Body of pancreas (tissue), 4 donors: ENCODE results near the gene AKAP1. TPM values are rescaled to one million over a fixed set of nuclear protein-coding genes. Genes with fewer than 3 reads are reported as not detected.

Source experiments
- ATAC-seq: fragments of 150-250 bp; one replicate; pipeline ENCODE4 v1.9.1; 2016
- DNase-seq, 4 donors: peaks; one replicate each; pipeline ENCODE4 v3.0.0-alpha.2; 2019
- H3K27ac ChIP-seq, 4 donors: fragments of 200-600 bp; sonication (generic); 1 replicate in 3 of 4; 2 replicates in 1 of 4; pipeline versions ENCODE4 v1.5.1 to v1.6.1; 2016 to 2019; ENCODE audit warnings: mild to moderate bottlenecking in 1 of 4, mixed read lengths in 1 of 4, moderate library complexity in 1 of 4
- H3K27me3 ChIP-seq, 2 donors: fragments of 200-600 bp; sonication (generic); one replicate each; pipeline ENCODE4 v1.6.0; 2016; ENCODE audit warnings: mild to moderate bottlenecking in 1 of 2
- H3K36me3 ChIP-seq, 2 donors: fragments of 200-600 bp; sonication (generic); replicated peaks in 1 of 2; 2 replicates each; pipeline ENCODE4 v1.5.1; 2016; ENCODE audit warnings: low read depth in 2 of 2; ENCODE audit not compliant: insufficient read depth in 1 of 2
- H3K4me1 ChIP-seq: fragments of 200-600 bp; sonication (generic); one replicate; pipeline ENCODE4 v1.6.0; 2016
- H3K4me3 ChIP-seq, 2 donors: fragments of 200-600 bp; sonication (generic); 1 replicate in 1 of 2; 2 replicates in 1 of 2; pipeline ENCODE4 v1.5.1; 2016 to 2019
- H3K9me3 ChIP-seq, 3 donors: fragments of 200-600 bp; sonication (generic); 1 replicate in 2 of 3; 2 replicates in 1 of 3; pipeline ENCODE4 v1.5.1; 2016
- POLR2A ChIP-seq, 3 donors: fragments of 450-650 bp; IDR thresholded peaks; one replicate each; pipeline ENCODE4 v1.6.1; 2016; ENCODE audit warnings: antibody characterized with exemption in 3 of 3, mild to moderate bottlenecking in 2 of 3
- WGBS, 2 donors: methylation state at CpG; one replicate each; pipeline ENCODE4 v1.1.5; 2017; 5-methylcytosine and 5-hydroxymethylcytosine counted together
- intact Hi-C: fragments of 100-400 bp; cut with DNase I; formaldehyde crosslinking; loops from one replicate; pipeline ENCODE4 v1.15.1; 2023
- total RNA-seq, 2 donors: library from RNA; depleted of rRNA; stranded (reverse); fragments of >200 nt; gene quantifications; one replicate each; pipeline ENCODE4 v1.1.0, GENCODE V29; 2016
- TF ChIP-seq, protein P1 (sequence below), 7 experiments: fragments of 450-650 bp in 4 of 7; fragments of 200-600 bp in 3 of 7; sonication (generic) in 3 of 7; IDR thresholded peaks; one replicate each; pipeline ENCODE4 v1.5.1; 2016 to 2019; ENCODE audit warnings: antibody characterized with exemption in 7 of 7

AKAP1 gene
- total RNA-seq, 2 donors from 2014 or later = 24.4 to 48.5 TPM

DNA sequence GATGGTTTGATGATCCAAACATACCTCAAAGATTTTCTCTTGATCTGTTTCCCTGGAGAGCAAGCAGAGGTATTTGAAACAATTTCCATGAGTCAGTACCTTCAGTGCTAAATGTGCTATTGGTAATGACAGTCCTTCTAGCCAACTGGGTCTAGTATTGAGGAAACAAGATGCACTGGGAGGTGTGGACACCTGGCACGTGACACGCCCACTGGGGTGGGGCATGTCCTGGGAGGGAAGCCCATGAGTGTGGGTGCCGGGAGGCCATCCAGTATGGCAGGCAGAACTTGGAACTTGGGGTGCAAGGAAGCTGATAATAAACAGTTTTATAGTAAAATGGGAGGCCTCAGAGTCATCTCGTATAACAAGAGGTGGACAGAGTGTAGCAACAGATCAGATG, 17.9 kb upstream of the AKAP1 start:
- H3K4me3 ChIP-seq = no peak overlapping the region
- no peaks in the 10 kb centered on the region for H3K4me1 ChIP-seq
- WGBS, 2 donors = 80% methylated on average over 4 of the region's 4 CpGs
- DNase-seq (no peak), ATAC-seq (no peak)
- H3K36me3 ChIP-seq = no peaks in the 10 kb centered on the region
- no peak for TF ChIP-seq POLR2A (IDR thresholded peaks at IDR 0.05)
- TF ChIP-seq, protein P1, sequence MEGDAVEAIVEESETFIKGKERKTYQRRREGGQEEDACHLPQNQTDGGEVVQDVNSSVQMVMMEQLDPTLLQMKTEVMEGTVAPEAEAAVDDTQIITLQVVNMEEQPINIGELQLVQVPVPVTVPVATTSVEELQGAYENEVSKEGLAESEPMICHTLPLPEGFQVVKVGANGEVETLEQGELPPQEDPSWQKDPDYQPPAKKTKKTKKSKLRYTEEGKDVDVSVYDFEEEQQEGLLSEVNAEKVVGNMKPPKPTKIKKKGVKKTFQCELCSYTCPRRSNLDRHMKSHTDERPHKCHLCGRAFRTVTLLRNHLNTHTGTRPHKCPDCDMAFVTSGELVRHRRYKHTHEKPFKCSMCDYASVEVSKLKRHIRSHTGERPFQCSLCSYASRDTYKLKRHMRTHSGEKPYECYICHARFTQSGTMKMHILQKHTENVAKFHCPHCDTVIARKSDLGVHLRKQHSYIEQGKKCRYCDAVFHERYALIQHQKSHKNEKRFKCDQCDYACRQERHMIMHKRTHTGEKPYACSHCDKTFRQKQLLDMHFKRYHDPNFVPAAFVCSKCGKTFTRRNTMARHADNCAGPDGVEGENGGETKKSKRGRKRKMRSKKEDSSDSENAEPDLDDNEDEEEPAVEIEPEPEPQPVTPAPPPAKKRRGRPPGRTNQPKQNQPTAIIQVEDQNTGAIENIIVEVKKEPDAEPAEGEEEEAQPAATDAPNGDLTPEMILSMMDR (IDR thresholded peaks at IDR 0.05) = no peak
- no peak overlapping the region for H3K27ac ChIP-seq
- no peaks in the 10 kb centered on the region for H3K27me3 ChIP-seq
- H3K9me3 ChIP-seq = no peaks in the 10 kb centered on the region
- intact Hi-C loops = no loop called here

DNA sequence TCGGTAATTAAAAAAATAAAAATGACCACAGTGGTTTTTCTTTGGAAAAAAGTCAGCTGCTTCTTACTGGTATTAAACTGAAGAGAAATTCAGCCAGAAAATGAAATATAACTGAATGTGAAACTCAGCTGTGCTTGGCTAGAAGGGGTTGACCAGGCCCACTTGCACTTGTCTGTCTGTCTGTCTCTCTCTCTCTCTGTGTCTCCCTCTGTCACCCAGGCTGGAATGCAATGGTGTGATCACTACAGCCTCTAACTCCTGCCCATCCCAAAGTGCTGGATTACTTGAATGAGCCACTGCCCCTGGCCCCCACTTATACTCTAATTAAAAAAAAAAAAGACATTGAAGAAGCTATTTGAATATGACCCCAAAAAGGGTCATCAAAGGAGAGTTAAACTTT, 17.3 kb upstream of the AKAP1 start:
- DNase-seq (no peak), ATAC-seq (no peak)
- H3K27me3 ChIP-seq = no peaks in the 10 kb centered on the region
- no peaks in the 10 kb centered on the region for H3K36me3 ChIP-seq
- WGBS, 2 donors = 73 to 91% methylated on average over 1 of the region's 1 CpG
- intact Hi-C loops = no loop called here
- no peak overlapping the region for H3K4me3 ChIP-seq
- H3K27ac ChIP-seq = no peak overlapping the region
- TF ChIP-seq POLR2A (IDR thresholded peaks at IDR 0.05) = no peak
- TF ChIP-seq, protein P1 (IDR thresholded peaks at IDR 0.05) = no peak
- no peaks in the 10 kb centered on the region for H3K9me3 ChIP-seq
- no peaks in the 10 kb centered on the region for H3K4me1 ChIP-seq

DNA sequence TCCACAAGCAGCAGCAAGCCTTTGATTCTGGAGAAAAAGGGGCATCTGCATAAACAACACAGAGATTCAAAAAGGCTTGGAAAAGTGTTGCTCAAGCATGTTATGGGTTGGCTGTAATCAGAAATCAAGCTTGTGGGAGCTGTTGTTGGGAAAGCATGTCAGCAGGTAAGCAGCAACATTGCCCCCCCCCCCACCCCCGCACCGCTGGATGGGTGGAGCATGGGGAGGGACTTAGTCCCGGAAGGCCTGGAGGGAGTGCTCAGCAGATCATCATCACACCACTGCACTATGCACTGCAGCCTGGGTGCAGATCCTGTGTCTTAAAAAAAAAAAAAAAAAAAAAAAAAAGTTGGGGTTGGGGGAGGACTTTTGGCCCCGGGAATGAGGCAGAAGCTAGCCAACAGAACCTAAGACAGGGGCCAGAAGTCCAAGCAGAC, 16.8 kb upstream of the AKAP1 start:
- TF ChIP-seq, protein P1 (IDR thresholded peaks at IDR 0.05) = no peak
- no peak for TF ChIP-seq POLR2A (IDR thresholded peaks at IDR 0.05)
- Histone ChIP-seq H3K4me1 (no peaks in the 10 kb centered on the region), H3K27ac (no peak overlapping the region), H3K36me3 (no peaks in the 10 kb centered on the region), H3K4me3 (no peak overlapping the region), H3K9me3 (no peaks in the 10 kb centered on the region), H3K27me3 (no peaks in the 10 kb centered on the region)
- DNase-seq (no peak), ATAC-seq (no peak)
- WGBS, 2 donors = 28 to 31% methylated on average over 4 of the region's 4 CpGs
- intact Hi-C loops = no loop called here

DNA sequence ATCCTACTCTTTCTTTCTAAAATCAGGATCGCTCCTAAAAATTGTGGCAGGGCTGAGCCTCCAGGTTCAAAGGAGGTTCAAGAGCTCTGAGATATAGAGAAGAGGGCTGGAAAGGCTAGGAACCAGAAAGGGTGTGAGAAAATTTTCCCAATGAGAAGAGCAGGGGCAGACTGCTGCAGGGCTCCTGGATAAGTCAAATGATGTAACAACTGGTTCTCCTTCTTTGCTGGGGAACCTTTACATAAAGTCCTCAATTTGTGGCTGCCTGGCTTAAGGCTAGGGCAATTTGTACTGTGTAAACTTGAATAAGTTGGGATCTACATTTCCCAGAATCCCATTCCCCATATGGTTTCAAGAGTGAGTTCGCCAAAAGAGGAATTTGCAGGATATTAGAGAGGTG, 16.3 kb upstream of the AKAP1 start:
- no peak for TF ChIP-seq POLR2A (IDR thresholded peaks at IDR 0.05)
- TF ChIP-seq, protein P1 (IDR thresholded peaks at IDR 0.05) = no peak
- Histone ChIP-seq H3K4me1 (no peaks in the 10 kb centered on the region), H3K27me3 (no peaks in the 10 kb centered on the region), H3K9me3 (no peaks in the 10 kb centered on the region), H3K4me3 (no peak overlapping the region), H3K27ac (no peak overlapping the region), H3K36me3 (no peaks in the 10 kb centered on the region)
- WGBS, 2 donors = 89 to 92% methylated on average over 2 of the region's 2 CpGs
- intact Hi-C loops = no loop called here
- DNase-seq (no peak), ATAC-seq (no peak)
